Left renal pelvis (tissue), 4 donors: ENCODE measurements around the gene IGFBP4. TPM values are rescaled to one million over a fixed set of nuclear protein-coding genes. Genes with fewer than 3 reads are reported as not detected.

ENCODE experiments used
- DNase-seq, 4 donors: peaks; one replicate each; pipeline ENCODE4 v3.0.0-alpha.2; 2013; ENCODE audit warnings: low read depth in 4 of 4, low spot score in 3 of 4
- polyA plus RNA-seq, 4 donors: library from polyadenylated mRNA; unstranded; fragments of 120-200 nt; gene quantifications; one replicate each; pipeline ENCODE4 v1.2.1, GENCODE V29; 2013; ENCODE audit not compliant: insufficient read length in 4 of 4

IGFBP4 gene
- polyA plus RNA-seq, 4 donors = 297 to 669 (median 378) TPM

GRCh38 chr17:40452921-40453378 is 9.7 kb downstream of the IGFBP4 start:
- no peak for DNase-seq

DNA sequence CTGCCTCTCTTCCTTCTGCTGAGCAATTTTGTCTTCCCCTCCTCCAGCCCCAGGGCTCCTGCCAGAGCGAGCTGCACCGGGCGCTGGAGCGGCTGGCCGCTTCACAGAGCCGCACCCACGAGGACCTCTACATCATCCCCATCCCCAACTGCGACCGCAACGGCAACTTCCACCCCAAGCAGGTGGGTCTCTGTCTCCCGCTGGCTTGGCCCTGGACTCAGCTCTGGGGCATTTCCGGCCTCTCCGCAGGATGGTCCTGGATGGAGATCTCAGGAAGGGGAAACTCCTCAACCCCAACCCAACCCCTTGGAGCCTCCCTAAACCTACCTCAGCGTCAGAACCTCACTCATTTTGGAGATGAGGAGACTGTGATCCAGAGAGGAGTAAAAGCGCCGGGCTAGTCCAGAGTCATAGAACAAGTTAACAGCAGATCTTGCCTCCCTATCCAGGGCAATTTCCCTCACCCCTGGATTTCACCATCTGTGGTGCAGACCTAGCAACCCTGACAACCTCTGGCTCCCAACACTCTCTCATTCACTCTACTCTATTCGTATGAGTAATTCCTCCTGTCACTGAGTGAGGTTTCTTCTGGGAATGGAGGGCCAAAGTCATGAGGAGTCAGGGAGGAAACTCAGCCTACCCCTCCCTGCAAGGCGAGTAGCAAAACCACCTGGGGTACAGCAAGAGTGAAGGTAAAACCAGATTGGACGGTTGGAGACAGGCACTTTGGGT is 10.8 kb downstream of the IGFBP4 start:
- DNase-seq = no peak

DNA sequence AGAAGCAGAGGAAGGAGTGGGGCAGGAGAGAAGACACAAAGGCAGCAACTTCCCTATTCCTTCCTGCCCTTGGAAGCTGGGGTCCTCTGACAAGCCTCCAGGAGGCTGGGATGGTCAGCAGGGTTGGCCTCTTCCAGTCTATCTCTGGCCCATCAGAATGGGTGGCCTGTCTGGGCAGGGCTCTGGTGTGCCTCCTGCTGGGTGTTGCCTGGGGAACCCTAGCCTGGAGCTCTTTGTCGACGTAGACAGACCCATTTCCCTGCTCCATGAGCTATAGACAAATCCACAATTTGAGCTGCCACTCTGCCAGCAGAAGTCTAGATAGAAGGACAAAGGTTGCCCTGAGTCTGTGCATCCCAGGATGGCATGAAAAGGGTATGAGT is 11.4 kb downstream of the IGFBP4 start:
- no peak for DNase-seq

GRCh38 chr17:40456396-40456951 is 13.2 kb downstream of the IGFBP4 start:
- no peak for DNase-seq

- DNase-seq = no peak
Observed at GRCh38 chr17:40457369-40457768, 14.1 kb downstream of the IGFBP4 start.

DNA sequence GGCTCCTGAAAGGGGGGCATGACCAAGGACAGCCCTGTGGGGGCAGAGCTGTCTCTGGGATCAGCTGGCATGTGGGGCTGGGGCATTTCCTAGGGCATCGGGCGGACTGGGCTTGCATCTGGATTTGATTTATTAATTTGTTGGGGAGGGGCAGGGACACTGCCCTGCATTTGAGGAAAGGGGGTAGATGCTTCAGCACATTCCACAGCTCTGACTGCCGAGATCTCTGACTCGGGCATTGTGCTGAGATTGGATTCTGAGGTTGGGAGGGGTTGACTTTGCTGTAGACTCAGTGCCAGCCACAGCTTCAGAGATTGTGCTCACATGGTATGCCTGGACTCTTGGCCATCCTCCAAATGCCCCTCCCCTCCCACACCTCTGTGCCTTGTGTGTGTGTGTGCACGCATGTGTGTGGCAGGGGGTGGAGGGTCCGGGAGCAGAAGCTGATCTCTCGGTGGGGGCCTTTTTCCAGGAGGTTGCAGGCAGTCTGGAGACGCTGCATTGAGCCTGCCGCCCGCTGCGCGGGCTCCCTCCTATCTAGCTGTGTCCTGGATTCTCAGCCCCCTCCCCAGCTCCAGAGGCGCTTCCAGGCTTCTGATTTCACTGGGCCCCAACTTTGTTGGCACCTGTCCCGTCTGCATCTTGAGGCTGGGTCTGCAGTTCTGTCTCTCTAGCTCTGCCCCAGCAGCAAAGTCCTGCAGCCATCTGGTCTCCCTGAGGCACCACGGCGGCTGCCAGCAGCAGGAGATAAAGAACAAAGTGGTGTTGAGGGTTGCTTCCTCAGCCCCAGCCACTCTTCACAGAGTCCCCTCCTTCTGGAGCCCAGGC is 14.9 kb downstream of the IGFBP4 start:
- no peak for DNase-seq

- no peak for DNase-seq
Observed at GRCh38 chr17:40458851-40459482, 15.7 kb downstream of the IGFBP4 start.

- no peak for DNase-seq
Observed at GRCh38 chr17:40459636-40460603, 16.7 kb downstream of the IGFBP4 start.

GRCh38 chr17:40460604-40460967 is 17.3 kb downstream of the IGFBP4 start:
- no peak for DNase-seq

DNA sequence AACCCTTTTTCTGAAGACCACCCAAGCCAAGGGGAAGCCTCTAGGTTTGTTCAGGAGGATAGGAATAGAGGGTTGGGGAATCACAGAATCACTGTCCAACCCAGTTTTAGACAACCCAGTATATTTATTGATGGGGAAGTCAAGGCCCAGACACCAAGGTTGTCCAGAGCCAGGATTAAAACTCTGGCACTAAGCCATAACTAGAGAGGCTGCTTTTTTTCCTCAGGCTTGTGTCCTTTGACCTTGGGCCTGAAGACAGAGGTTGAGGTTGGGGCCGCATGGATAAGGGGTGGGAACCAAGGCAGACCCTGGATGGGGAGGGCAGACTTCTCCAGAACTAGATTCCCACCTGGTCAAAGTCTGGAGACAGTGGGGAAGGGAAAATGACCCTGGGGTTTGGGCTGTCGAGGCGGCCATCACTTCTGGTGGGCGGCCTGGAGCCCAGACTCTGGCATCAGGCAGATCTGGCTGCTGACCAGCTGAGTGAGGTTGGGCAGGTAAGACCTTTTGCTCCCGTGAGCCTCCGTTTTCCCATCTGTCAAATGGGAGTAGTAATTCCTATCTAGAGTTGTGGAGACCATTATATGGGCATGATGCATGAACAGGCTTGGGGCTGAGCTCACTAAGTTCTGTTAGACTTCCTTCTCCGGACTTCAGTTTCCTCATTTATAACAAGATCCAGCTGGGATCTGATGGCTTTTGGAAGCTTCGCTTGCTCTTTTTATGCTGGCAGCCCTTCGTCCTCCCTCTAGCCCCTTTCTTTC is 17.9 kb downstream of the IGFBP4 start:
- DNase-seq = no peak

- no peak for DNase-seq
Observed at GRCh38 chr17:40461732-40462342, 18.6 kb downstream of the IGFBP4 start.

- DNase-seq = no peak
Observed at GRCh38 chr17:40462343-40463121, 19.3 kb downstream of the IGFBP4 start.

- no peak for DNase-seq
Observed at GRCh38 chr17:40463122-40463550, 19.9 kb downstream of the IGFBP4 start.

DNA sequence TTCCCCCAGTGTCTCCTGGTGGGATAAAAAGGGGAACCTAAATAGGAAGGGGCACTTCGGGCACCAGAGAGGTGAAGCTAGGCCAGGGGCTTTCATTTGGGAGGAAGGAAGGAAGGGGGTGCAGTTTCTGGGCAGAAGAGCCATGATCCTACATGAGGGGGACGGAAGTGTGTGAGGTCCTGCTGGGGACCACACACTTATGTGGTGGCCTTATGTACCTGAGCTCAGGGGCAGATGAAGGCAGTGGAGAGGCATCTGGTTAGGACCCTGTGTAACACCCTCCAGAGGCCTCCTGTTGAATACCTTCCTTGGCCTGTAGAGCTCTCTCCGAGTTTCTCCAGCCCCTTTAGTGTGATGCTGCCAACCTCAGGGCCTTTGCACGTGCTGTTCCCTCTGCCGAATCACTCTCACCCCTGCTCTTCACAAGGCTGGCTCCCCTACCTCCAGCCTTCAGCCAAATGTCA is 21.2 kb downstream of the IGFBP4 start:
- no peak for DNase-seq

- no peak for DNase-seq
Observed at GRCh38 chr17:40466298-40466971, 23.2 kb downstream of the IGFBP4 start.

GRCh38 chr17:40467281-40467867 is 24.1 kb downstream of the IGFBP4 start:
- DNase-seq = no peak

DNA sequence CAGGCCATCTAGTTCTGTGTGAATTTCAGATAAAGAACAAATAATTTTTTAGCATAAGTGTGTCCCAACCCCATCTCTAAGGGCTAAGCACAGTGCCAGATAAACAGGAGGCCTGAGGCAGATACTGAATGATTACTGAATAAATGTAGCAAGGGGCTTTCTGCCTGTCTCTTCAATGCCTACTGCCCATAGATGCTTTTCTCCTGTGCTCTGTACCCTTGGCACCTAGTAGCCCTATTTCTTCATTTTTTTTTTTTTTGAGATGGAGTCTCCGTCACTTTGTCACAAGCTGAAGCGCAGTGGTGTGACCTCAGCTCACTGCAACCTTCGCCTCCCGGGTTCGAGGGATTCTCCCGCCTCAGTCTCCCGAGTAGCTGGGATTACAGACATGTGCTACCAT is 25.3 kb downstream of the IGFBP4 start:
- no peak for DNase-seq
